Ovary (tissue), 9 donors: Measurements from ENCODE around the gene GPD1L. TPM values are rescaled to one million over a fixed set of nuclear protein-coding genes. Genes with fewer than 3 reads are reported as not detected.

ENCODE experiments used
- DNase-seq, 5 donors: peaks; one replicate each; pipeline ENCODE4 v3.0.0-alpha.2; 2019 to 2020
- H3K27ac ChIP-seq, 2 donors: fragments of 200-600 bp; one replicate each; pipeline versions ENCODE4 v1.5.1 to v1.8.0; 2019 to 2022
- H3K27me3 ChIP-seq: fragments of 200-600 bp; one replicate; pipeline ENCODE4 v1.8.0; 2022
- H3K36me3 ChIP-seq: fragments of 200-600 bp; sonication (generic); one replicate; pipeline ENCODE4 v1.5.1; 2019
- H3K4me1 ChIP-seq: one replicate; pipeline ENCODE4 v1.8.1; 2013; ENCODE audit warnings: mild to moderate bottlenecking, moderate library complexity; ENCODE audit not compliant: insufficient read depth
- H3K4me3 ChIP-seq: fragments of 200-600 bp; sonication (generic); one replicate; pipeline ENCODE4 v1.5.1; 2017
- H3K9me3 ChIP-seq, 2 donors: fragments of 200-600 bp in 1 of 2; sonication (generic) in 1 of 2; one replicate each; pipeline versions ENCODE4 v1.5.1 to v1.8.1; 2013 to 2019; ENCODE audit warnings: mild to moderate bottlenecking in 1 of 2, moderate library complexity in 1 of 2
- EP300 ChIP-seq: sonication (generic); formaldehyde crosslinking; IDR thresholded peaks from one replicate; pipeline ENCODE4 v1.6.1; 2017; ENCODE audit warnings: antibody characterized with exemption
- POLR2A ChIP-seq: fragments of 450-650 bp; IDR thresholded peaks from one replicate; pipeline ENCODE4 v1.6.1; 2017; ENCODE audit warnings: antibody characterized with exemption, mild to moderate bottlenecking, moderate library complexity
- WGBS, 3 donors: extraction: QIAGEN DNeasy Blood & Tissue Kit in 1 of 3; methylation state at CpG; one replicate each; pipeline versions ENCODE4 v1.1.5 to v1.1.7; 2013 to 2017; 5-methylcytosine and 5-hydroxymethylcytosine counted together
- intact Hi-C, 4 donors: fragments of 100-400 bp; cut with DNase I; formaldehyde crosslinking; loops; one replicate each; pipeline versions ENCODE4 v1.11.0 to v1.15.1; 2022 to 2023
- polyA plus RNA-seq, 2 donors: library from polyadenylated mRNA; stranded (reverse); fragments of 200-250 nt in 1 of 2; fragments of 350-450 nt in 1 of 2; fragmentation: Illumina TruSeq in 1 of 2; extraction: RNeasy Lipid Tissue Mini Kit (QIAGEN cat#74804) in 1 of 2; gene quantifications; one replicate each; pipeline ENCODE4 v1.2.3, GENCODE V29; 2013 to 2014
- total RNA-seq, 7 donors: library from RNA; depleted of rRNA in 2 of 7; stranded (reverse); fragments of >200 nt in 2 of 7; fragmentation: NEBNext Ultra II Directional in 3 of 7; extraction: Animal tissue kit (Norgen Biotek cat#: 25700) in 3 of 7; gene quantifications; one replicate each; pipeline versions ENCODE4 v1.1.0 to v1.2.4, GENCODE V29; 2016 to 2023
- TF ChIP-seq, protein P1 (sequence below), 3 donors: fragments of 450-650 bp in 2 of 3; fragments of 200-600 bp in 1 of 3; IDR thresholded peaks; one replicate each; pipeline versions ENCODE4 v1.5.1 to v1.8.0; 2016 to 2022; ENCODE audit warnings: antibody characterized with exemption in 3 of 3, mild to moderate bottlenecking in 1 of 3
- donor health status: DM: no; HTN: no; CAD: no; lungs with moderate emphysema.
- donor health status: DM: no; HTN: no; CAD: no.
- donor health status: Bipolar disorder and iron deficiency.
- donor health status: DM: yes; HTN: yes; CAD: no.
- donor health status: DM: no; HTN: no; CAD: no.
- donor health status: DM: yes; HTN: yes; CAD: no.

The GPD1L gene
- total and polyA plus RNA-seq, 9 donors, result 14.4 to 38.4 (median 29.4) TPM

DNA sequence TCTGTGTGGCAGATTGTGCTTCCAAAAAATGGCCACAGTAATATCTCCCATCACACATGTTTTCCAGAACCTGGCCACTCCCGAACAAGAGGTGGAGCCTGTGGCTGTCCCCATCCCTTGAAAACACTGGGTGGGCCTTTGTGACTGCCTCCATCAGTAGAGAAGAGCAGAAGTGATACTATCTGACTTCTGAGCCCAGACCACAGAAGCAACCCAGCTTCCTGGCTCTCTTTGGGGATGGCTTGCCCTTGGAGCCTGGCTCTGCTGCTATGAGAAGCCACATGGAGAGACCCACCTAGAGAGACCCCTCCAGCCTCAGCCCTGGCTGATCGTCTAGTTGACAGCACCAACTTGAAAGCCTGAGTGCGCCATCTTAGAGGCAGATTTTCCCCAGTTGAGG lies 92.3 kb downstream of the GPD1L start:
- intact Hi-C loops, result no loop called here
- no peaks in the 10 kb centered on the region for H3K36me3 ChIP-seq
- H3K27ac ChIP-seq, result no peak overlapping the region
- TF ChIP-seq POLR2A (no peak), EP300 (no peak)
- TF ChIP-seq, protein P1, sequence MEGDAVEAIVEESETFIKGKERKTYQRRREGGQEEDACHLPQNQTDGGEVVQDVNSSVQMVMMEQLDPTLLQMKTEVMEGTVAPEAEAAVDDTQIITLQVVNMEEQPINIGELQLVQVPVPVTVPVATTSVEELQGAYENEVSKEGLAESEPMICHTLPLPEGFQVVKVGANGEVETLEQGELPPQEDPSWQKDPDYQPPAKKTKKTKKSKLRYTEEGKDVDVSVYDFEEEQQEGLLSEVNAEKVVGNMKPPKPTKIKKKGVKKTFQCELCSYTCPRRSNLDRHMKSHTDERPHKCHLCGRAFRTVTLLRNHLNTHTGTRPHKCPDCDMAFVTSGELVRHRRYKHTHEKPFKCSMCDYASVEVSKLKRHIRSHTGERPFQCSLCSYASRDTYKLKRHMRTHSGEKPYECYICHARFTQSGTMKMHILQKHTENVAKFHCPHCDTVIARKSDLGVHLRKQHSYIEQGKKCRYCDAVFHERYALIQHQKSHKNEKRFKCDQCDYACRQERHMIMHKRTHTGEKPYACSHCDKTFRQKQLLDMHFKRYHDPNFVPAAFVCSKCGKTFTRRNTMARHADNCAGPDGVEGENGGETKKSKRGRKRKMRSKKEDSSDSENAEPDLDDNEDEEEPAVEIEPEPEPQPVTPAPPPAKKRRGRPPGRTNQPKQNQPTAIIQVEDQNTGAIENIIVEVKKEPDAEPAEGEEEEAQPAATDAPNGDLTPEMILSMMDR (IDR thresholded peaks at IDR 0.05), result no peak
- WGBS, 3 donors, result 92 to 95% (median 93%) methylated on average over 3 of the region's 3 CpGs
- no peaks in the 10 kb centered on the region for H3K27me3 ChIP-seq
- no peaks in the 10 kb centered on the region for H3K9me3 ChIP-seq
- no peak overlapping the region for H3K4me3 ChIP-seq
- H3K4me1 ChIP-seq, result no peaks in the 10 kb centered on the region
- DNase-seq, result no peak

DNA sequence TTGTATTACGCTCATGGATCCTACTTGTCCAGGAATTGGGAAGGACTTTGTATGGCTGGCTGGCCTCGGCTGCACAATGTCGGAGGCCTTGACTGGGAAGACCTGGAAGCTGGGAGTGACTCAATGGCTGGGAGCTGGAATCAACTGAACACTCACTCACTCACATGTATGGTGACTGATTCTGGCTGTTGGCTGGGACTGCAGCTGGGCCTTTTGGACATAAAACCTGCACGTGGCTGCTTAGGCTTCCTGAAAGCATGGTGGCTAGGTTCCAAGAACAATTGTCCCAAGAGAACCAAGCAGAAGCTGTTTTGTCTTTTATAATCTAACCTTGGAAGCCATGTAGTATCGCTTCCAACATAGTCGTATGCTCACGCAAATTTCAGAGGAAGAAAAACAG lies 94.1 kb downstream of the GPD1L start:
- Histone ChIP-seq H3K27ac (no peak overlapping the region), H3K27me3 (no peaks in the 10 kb centered on the region), H3K4me3 (no peak overlapping the region), H3K4me1 (no peaks in the 10 kb centered on the region), H3K36me3 (no peaks in the 10 kb centered on the region), H3K9me3 (no peaks in the 10 kb centered on the region)
- 53 to 59% (median 59%) methylated on average over 7 of the region's 7 CpGs for WGBS, 3 donors
- peak in 1 of 5 donors; percentile 15 for DNase-seq
- TF ChIP-seq, protein P1 (IDR thresholded peaks at IDR 0.05), result no peak
- TF ChIP-seq EP300 (no peak), POLR2A (no peak)
- intact Hi-C loops, result no loop called here

DNA sequence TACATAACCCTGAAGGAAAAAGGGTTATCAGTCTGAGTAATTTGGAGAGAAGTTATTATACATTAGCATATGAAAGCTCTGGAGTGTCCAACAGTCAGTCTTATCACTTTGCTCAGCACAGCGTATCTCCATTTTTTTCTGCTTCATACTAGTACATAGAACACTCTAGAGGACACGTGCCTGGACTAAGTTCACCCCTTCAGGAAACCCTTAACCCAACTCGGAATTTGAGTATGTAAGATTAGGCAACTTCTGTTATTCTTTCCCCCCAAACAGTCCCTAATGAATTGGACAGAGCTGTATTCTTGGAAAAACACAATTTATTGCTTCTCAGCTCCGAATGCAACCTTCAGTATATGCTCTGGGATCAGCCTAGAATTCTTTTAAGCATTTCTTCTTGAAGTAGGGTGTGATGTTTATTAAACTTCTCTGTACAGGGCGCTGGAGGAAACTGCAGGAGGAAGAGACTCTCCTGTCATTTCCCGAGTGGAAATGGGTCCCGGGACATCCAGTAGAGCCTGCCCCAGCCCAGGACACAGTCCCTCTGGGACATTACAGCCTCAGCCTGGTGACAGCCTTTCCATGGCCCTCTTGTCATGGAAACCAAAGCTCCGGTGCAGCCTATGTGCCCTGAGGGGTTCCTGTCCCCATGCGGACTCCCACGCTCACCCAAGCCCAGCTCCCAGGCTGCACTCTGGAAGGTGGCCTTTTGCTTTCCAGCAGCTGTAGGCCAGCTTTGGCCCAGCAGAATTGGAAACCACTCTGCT lies 94.8 kb downstream of the GPD1L start:
- WGBS, 3 donors, result 66 to 70% (median 69%) methylated on average over 10 of the region's 10 CpGs
- Histone ChIP-seq H3K36me3 (no peaks in the 10 kb centered on the region), H3K27ac (no peak overlapping the region), H3K4me3 (no peak overlapping the region), H3K9me3 (no peaks in the 10 kb centered on the region), H3K27me3 (no peaks in the 10 kb centered on the region), H3K4me1 (no peaks in the 10 kb centered on the region)
- intact Hi-C loops, result no loop called here
- no peak for TF ChIP-seq POLR2A
- no peak for TF ChIP-seq EP300
- TF ChIP-seq, protein P1 (IDR thresholded peaks at IDR 0.05), result no peak
- no peak for DNase-seq

DNA sequence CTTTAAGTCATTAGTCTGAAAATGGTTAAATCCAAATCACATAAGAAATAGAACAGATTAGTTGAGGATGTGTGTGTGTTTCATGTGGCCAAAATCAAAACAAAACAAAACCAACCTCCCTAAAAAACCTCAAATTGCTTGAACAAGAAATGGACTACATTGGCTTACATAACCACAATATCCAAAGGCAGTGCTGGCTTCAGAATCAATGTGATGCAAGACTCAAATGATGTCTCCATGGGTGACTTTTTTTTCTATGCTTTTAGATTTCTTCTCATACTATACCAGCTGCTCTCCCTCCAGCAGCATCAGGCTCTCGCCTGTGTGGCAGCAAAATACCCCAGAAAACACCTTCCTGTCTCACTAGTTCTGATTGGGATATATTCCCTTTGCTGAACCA lies 96.1 kb downstream of the GPD1L start:
- WGBS, 3 donors, result 81 to 95% (median 91%) methylated on average over 1 of the region's 1 CpG

More for the DNA sequence above, 96.1 kb downstream of the GPD1L start:
- H3K4me1 ChIP-seq, result no peaks in the 10 kb centered on the region
- no peak overlapping the region for H3K27ac ChIP-seq
- H3K9me3 ChIP-seq, result no peaks in the 10 kb centered on the region
- no peaks in the 10 kb centered on the region for H3K36me3 ChIP-seq
- TF ChIP-seq EP300 (no peak), POLR2A (no peak)
- TF ChIP-seq, protein P1 (IDR thresholded peaks at IDR 0.05), result no peak
- H3K27me3 ChIP-seq, result no peaks in the 10 kb centered on the region
- no peak for DNase-seq
- intact Hi-C loops, result no loop called here
- no peak overlapping the region for H3K4me3 ChIP-seq
